Immature natural killer cell (primary cell): ENCODE results near the gene CCL23. TPM values are rescaled to one million over a fixed set of nuclear protein-coding genes. Genes with fewer than 3 reads are reported as not detected.
A peak's percentile ranks its signal among the peaks of the same experiment; 100 is the strongest.

Experiments
- DNase-seq, 3 donors: peaks; one replicate each; pipeline ENCODE4 v3.0.0; 2022; ENCODE audit warnings: mixed read lengths in 1 of 3
- H3K27ac Mint-ChIP-seq, 6 donors: one replicate each; pipeline ENCODE4 v1.8.0; 2020; ENCODE audit warnings: mixed read lengths in 6 of 6, mild to moderate bottlenecking in 5 of 6, inconsistent platforms in 4 of 6, moderate library complexity in 3 of 6
- H3K27me3 Mint-ChIP-seq, 3 donors: one replicate each; pipeline ENCODE4 v1.8.0; 2020 to 2021; ENCODE audit warnings: low read depth in 3 of 3, mild to moderate bottlenecking in 3 of 3, mixed read lengths in 3 of 3, moderate library complexity in 3 of 3, inconsistent platforms in 1 of 3
- H3K36me3 Mint-ChIP-seq, 3 donors: one replicate each; pipeline ENCODE4 v1.8.0; 2020; ENCODE audit warnings: mixed read lengths in 3 of 3, inconsistent platforms in 2 of 3, mild to moderate bottlenecking in 2 of 3
- H3K4me1 Mint-ChIP-seq, 2 donors: one replicate each; pipeline ENCODE4 v1.8.0; 2020; ENCODE audit warnings: inconsistent platforms in 2 of 2, mild to moderate bottlenecking in 2 of 2, mixed read lengths in 2 of 2, moderate library complexity in 1 of 2
- H3K4me3 Mint-ChIP-seq, 5 donors: one replicate each; pipeline ENCODE4 v1.8.0; 2020; ENCODE audit warnings: mild to moderate bottlenecking in 5 of 5, mixed read lengths in 5 of 5, inconsistent platforms in 3 of 5, moderate library complexity in 3 of 5
- H3K9me3 Mint-ChIP-seq, 6 donors: one replicate each; pipeline ENCODE4 v1.8.0; 2020; ENCODE audit warnings: mild to moderate bottlenecking in 6 of 6, mixed read lengths in 6 of 6, inconsistent platforms in 4 of 6, moderate library complexity in 3 of 6
- polyA plus RNA-seq, 3 donors: library from polyadenylated mRNA; unstranded; fragments of 300-500 nt; fragmentation: Illumina TruSeq; gene quantifications; one replicate each; pipeline ENCODE4 v1.2.3, GENCODE V29; 2021

CCL23 gene
- polyA plus RNA-seq, 3 donors from 2014 or later: 0.60 to 2.6 (median 2.1) TPM

DNA sequence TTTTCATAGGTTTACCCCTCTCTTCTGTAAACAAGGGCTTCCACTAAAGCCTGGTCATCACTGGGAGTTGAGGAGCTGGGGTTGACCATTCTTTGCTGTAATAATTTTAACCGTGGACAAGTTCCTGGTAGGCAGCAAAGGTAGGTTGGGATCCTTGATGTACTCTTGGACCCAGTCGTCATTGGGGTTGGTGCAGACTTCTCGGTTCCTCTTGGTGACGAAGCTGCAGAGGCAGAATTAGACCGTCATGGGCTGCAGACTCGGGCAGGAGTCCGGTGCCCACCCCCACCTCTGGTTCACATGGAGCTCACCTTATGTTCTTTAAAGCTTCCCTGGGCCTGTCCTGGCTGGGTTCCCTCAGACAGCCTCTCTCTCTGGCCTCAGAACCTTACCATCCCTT, 40.3 kb downstream of the CCL23 start:
- H3K36me3 Mint-ChIP-seq: peaks cover 0 to 19% (median 14%) of the 10 kb centered on the region in 3 donors
- peaks cover 0 to 1% (median 0%) of the 10 kb centered on the region in 6 donors for H3K9me3 Mint-ChIP-seq
- peak overlapping the region in 1 of 5 donors; percentile 21 for H3K4me3 Mint-ChIP-seq
- H3K27me3 Mint-ChIP-seq: peaks cover 0 to 4% (median 0%) of the 10 kb centered on the region in 3 donors
- no peak for DNase-seq
- H3K4me1 Mint-ChIP-seq: peaks cover 39 to 41% of the 10 kb centered on the region in 2 donors
- H3K27ac Mint-ChIP-seq: peak overlapping the region in 5 of 6 donors; percentile 10 to 82 (median 49)

DNA sequence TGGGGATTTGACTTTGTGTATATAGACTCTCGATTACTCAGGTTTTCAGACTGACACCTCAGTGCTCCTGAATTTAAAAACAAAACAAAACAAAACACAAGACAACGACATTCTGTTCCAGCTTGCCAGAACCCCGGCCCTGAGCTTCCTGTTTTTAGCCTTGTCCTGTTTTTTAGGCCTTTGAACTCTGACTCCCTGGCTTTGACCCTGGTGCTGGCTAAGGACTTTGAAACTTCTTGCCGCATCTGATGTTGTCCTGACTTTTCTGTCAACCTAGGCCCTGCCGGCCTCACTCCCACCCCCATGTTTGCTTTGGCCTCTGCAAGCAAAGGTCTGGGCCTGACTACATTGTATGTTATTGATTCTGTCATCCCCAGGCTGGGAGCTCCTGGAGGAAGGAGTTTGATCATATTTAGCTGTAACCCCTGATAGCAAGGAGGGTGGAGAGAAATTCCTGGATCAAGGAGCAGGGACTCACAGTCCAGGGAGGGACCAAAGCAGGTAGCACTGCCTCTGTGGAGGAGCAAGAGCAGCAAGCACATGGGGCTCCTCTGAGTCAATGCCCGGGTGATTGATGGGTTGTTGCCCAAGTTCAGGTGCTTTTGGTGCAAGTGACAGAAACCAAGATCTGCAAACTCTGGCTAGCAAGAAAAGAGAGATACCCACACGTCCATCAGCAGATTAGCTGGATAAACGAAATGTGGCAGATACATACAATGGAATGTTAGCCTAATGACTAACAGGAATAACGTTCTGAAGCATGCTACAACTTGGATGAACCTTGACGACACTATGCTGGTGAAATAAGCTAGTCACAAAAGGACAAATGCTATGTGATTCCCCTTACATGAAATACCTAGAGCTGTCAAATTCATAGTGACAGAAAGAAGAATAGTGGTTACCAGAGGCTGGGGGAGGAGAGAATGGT, 44.2 kb downstream of the CCL23 start:
- peaks cover 41 to 45% of the 10 kb centered on the region in 2 donors for H3K4me1 Mint-ChIP-seq
- H3K36me3 Mint-ChIP-seq: peaks cover 0 to 23% (median 5%) of the 10 kb centered on the region in 3 donors
- peaks cover 0 to 3% (median 2%) of the 10 kb centered on the region in 3 donors for H3K27me3 Mint-ChIP-seq
- DNase-seq: no peak
- H3K4me3 Mint-ChIP-seq: no peak overlapping the region
- no peaks in the 10 kb centered on the region for H3K9me3 Mint-ChIP-seq
- H3K27ac Mint-ChIP-seq: peak overlapping the region in 4 of 6 donors; percentile 0 to 80 (median 16)

DNA sequence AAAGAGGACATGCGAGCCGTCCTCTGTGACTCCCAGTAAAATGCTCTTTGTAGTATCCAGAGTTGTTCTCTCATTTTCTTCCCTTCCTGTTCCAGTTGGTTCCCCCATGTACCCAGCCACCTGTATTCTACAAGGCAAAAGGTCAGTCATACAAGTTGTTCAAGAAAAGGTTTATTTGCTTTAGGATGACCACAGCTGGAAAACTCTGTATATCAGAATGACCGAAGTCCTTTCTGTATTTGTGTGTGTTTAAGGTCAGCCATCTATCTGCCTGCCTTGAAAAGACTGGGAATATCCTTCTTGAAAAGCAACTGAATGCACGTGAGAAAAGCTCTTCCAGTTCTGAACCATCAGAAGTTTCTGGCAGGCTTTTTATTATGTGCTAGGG, 44.8 kb downstream of the CCL23 start:
- H3K4me1 Mint-ChIP-seq: peaks cover 34 to 39% of the 10 kb centered on the region in 2 donors
- peak overlapping the region in 4 of 6 donors; percentile 0 to 80 (median 69) for H3K27ac Mint-ChIP-seq
- H3K27me3 Mint-ChIP-seq: peaks cover 0 to 3% (median 2%) of the 10 kb centered on the region in 3 donors
- H3K9me3 Mint-ChIP-seq: no peaks in the 10 kb centered on the region
- DNase-seq: no peak
- H3K4me3 Mint-ChIP-seq: no peak overlapping the region
- H3K36me3 Mint-ChIP-seq: peaks cover 0 to 18% (median 5%) of the 10 kb centered on the region in 3 donors

DNA sequence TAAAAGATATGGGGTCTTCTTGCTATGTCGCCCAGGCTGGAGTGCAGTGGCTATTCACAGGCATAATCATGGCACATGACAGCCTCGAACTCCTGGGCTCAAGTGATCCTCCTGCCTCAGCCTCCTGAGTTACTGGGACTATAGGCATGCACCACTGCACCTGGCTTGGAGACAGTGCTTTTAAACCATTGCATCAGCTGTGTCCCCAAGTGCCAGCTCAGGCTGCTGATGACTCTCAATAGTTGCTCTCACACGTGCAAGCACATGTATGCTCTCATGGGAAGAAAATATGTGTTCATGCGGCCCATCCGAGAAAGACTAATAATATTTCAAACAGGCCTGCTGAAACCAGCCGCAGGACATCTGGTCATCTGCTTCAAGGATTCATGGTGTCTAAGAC, 45.2 kb downstream of the CCL23 start:
- Mint-ChIP-seq H3K4me3 (no peak overlapping the region), H3K27ac (peak overlapping the region in 3 of 6 donors; percentile 8 to 74 (median 64)), H3K36me3 (peaks cover 0 to 18% (median 5%) of the 10 kb centered on the region in 3 donors), H3K4me1 (peaks cover 30 to 35% of the 10 kb centered on the region in 2 donors), H3K27me3 (peaks cover 0 to 3% (median 2%) of the 10 kb centered on the region in 3 donors), H3K9me3 (no peaks in the 10 kb centered on the region)
- DNase-seq: no peak

DNA sequence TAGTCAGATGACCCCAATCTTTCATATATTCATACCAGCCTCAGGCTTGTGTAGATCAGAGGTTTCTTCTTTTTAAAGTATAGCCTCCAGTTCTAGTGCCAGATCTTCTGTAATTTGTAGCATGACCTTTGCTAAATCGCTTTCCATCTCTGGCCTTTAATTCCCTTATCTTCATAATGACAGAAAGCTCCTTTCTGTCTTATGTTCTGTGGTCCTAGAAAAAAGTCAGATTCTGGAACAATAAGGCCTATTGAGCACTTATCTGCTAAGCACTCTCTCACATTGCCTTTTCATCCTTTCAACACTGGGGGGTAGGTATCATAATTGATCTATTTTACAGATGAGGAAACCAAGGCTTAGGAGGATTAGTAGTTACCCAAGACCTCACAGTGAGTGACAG, 45.7 kb downstream of the CCL23 start:
- Mint-ChIP-seq H3K27me3 (peaks cover 0 to 3% (median 2%) of the 10 kb centered on the region in 3 donors), H3K4me3 (no peak overlapping the region), H3K9me3 (no peaks in the 10 kb centered on the region), H3K27ac (peak overlapping the region in 3 of 6 donors; percentile 64 to 70 (median 67)), H3K36me3 (peaks cover 0 to 18% (median 5%) of the 10 kb centered on the region in 3 donors), H3K4me1 (peaks cover 28 to 32% of the 10 kb centered on the region in 2 donors)
- DNase-seq: no peak

DNA sequence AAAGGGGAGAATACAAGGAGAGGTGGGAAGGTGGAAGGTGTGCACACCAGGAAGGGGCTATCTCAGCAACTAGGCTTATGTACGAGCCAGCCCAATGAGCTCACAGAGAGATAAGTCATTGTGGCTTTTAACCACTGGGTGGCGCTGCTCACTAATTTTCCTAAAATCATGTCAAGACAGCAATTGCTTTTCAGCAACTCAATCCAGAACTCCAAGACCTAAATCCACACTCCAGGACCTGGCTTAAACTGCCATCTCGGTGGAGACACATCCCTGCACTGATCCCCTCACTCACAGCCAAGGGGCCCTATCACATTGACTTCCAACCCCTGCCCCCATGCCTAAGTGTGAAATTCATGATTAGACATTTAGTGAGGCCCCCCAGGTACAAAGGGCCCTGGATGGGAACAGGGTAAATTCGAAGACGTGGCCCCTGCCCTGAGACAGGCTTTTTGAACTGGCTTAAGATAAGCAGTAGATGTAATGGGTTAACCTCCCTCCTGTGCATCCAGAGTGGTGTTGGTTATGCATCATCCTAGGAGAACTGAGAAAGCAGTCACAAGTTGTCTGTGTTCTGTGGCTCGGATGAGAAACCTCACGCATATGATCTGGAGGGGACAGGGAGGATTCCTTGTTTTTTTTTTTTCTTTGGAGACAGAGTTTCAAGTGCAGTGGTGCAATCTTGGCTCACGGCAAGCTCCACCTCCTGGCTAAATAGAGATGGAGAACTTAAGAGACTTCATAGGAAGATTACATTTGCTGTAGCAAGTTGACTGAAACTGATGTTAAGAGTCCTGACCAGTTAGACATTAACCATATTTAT, 48.0 kb downstream of the CCL23 start:
- Mint-ChIP-seq H3K27me3 (peaks cover 0 to 2% (median 1%) of the 10 kb centered on the region in 3 donors), H3K27ac (peak overlapping the region; percentile 22 to 86 (median 64)), H3K36me3 (peaks cover 0 to 18% (median 0%) of the 10 kb centered on the region in 3 donors), H3K9me3 (no peaks in the 10 kb centered on the region), H3K4me3 (peak overlapping the region in 2 of 5 donors; percentile 30 to 54), H3K4me1 (peaks cover 14 to 19% of the 10 kb centered on the region in 2 donors)
- peak; percentile 76 to 80 (median 76) for DNase-seq

DNA sequence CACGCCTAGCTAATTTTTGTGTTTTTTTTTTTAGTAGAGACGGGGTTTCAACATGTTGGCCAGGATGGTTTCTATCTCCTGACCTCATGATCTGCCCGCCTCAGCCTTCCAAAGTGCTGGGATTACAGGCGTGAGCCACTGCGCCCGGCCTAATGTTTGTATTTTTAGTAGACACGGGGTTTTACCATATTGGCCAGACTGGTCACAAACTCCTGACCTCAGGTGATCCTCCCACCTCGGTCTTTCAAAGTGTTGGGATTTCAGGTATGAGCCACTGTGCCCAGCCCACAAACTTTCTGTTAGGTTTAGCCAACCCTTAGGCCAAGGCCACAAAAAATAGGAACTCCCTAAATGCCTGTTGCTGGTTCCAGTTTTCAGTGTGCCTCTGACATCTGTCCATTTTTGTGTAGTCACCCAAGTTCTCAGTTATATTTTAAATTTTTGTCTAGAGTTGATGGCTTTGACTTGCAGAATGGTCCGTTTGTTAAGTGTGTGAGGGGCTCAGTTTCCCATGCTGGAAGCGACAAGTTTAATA, 49.2 kb downstream of the CCL23 start:
- Mint-ChIP-seq H3K4me1 (peaks cover 14 to 17% of the 10 kb centered on the region in 2 donors), H3K36me3 (peaks cover 0 to 22% (median 0%) of the 10 kb centered on the region in 3 donors), H3K27ac (no peak overlapping the region), H3K4me3 (no peak overlapping the region), H3K27me3 (peaks cover 1 to 3% (median 2%) of the 10 kb centered on the region in 3 donors), H3K9me3 (no peaks in the 10 kb centered on the region)
- DNase-seq: no peak

DNA sequence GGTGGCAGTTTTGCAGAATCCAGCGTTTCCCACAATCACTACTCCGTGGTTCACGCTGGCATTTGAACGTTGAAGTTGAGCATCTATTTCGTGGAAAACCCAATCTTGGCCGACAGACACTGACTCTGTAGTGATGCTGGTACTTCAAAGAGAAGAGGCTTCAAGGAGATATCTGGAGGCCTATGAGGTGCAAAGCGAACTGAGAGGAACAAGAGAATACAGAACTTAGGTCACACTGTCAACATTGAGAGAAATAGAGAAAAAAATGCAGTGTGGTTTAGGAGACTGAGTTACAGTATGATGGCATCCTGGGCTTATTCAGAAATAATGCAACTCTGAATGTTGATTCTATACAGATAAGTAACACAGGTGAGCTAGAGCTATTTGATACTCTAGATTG, 52.5 kb downstream of the CCL23 start:
- no peaks in the 10 kb centered on the region for H3K9me3 Mint-ChIP-seq
- peaks cover 0 to 3% (median 0%) of the 10 kb centered on the region in 3 donors for H3K27me3 Mint-ChIP-seq
- H3K4me1 Mint-ChIP-seq: peaks cover 12 to 14% of the 10 kb centered on the region in 2 donors
- H3K27ac Mint-ChIP-seq: peak overlapping the region in 4 of 6 donors; percentile 1 to 55 (median 12)
- H3K36me3 Mint-ChIP-seq: peaks cover 3 to 21% (median 7%) of the 10 kb centered on the region in 3 donors
- no peak for DNase-seq
- no peak overlapping the region for H3K4me3 Mint-ChIP-seq

DNA sequence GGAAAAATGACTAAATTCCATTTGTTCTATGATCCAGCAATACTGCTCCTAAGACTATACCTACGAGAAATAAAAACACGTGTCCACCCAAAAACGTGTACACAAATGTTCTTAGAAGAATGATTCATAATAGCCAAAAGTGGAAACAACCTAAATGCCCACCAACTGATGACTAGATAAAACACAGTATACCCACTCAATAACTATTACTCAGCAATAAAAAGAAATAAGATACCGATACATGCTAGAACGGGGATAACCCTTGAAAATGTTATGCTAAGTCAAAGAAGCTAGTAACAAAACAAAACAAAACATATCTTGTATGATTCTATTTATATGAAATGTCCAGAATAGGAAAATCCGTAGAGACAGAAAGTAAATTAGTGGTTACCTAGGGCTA, 54.1 kb downstream of the CCL23 start:
- no peaks in the 10 kb centered on the region for H3K9me3 Mint-ChIP-seq
- H3K36me3 Mint-ChIP-seq: peaks cover 3 to 21% (median 7%) of the 10 kb centered on the region in 3 donors
- peaks cover 0 to 3% of the 10 kb centered on the region in 2 donors for H3K4me1 Mint-ChIP-seq

More for the DNA sequence above, 54.1 kb downstream of the CCL23 start:
- Mint-ChIP-seq H3K4me3 (no peak overlapping the region), H3K27me3 (peaks cover 0 to 3% (median 0%) of the 10 kb centered on the region in 3 donors), H3K27ac (peak overlapping the region in 1 of 6 donors; percentile 71)
- no peak for DNase-seq

Other genes with a start within 250 kb of the CCL23 start
- not detected for gene MMP28, start 222.3 kb downstream of the CCL23 start, polyA plus RNA-seq
- gene TAF15, start 208.5 kb downstream of the CCL23 start, polyA plus RNA-seq: 10 to 100 TPM in 2 of 3 donors, 1 to 10 TPM in 1; 9.4 to 35.5 (median 10.3) TPM
- under 1 TPM in 2 of 3 donors, not detected in 1; 0.11 to 0.19 TPM for gene HEATR9, start 149.1 kb downstream of the CCL23 start, polyA plus RNA-seq
- gene CCL5, start 137.6 kb downstream of the CCL23 start, polyA plus RNA-seq: 1,000 to 10,000 TPM; 1,095 to 2,255 (median 1,960) TPM
- gene RDM1, start 87.2 kb downstream of the CCL23 start, polyA plus RNA-seq: 1 to 10 TPM in 1 of 3 donors, under 1 TPM in 1, not detected in 1; 0.82 to 1.7 TPM
- gene LYZL6, start 74.3 kb downstream of the CCL23 start, polyA plus RNA-seq: not detected
- gene CCL16, start 36.5 kb downstream of the CCL23 start, polyA plus RNA-seq: not detected
- not detected for gene CCL14, start 31.2 kb downstream of the CCL23 start, polyA plus RNA-seq
- gene CCL15, start 16.4 kb downstream of the CCL23 start, polyA plus RNA-seq: not detected
- under 1 TPM in 1 of 3 donors, not detected in 2; 0.24 TPM for gene CCL18, start 46.3 kb upstream of the CCL23 start, polyA plus RNA-seq
- 100 to 1,000 TPM; 120 to 149 (median 128) TPM for gene CCL3, start 72.2 kb upstream of the CCL23 start, polyA plus RNA-seq
- 1,000 to 10,000 TPM in 1 of 3 donors, 100 to 1,000 TPM in 2; 748 to 1,008 (median 970) TPM for gene CCL4, start 85.9 kb upstream of the CCL23 start, polyA plus RNA-seq
- gene TBC1D3B, start 158.7 kb upstream of the CCL23 start, polyA plus RNA-seq: not detected
- 10 to 100 TPM in 1 of 3 donors, 1 to 10 TPM in 2; 1.0 to 39.5 (median 2.9) TPM for gene CCL3L1, start 178.8 kb upstream of the CCL23 start, polyA plus RNA-seq
- 100 to 1,000 TPM in 1 of 3 donors, 10 to 100 TPM in 2; 30.5 to 129 (median 54.3) TPM for gene CCL4L2, start 193.1 kb upstream of the CCL23 start, polyA plus RNA-seq
- not detected for gene TBC1D3I, start 246.6 kb upstream of the CCL23 start, polyA plus RNA-seq